Measurements from ENCODE around the gene TBC1D3I.
"Not testable (repeated sequence)": the region's sequence is repeated elsewhere in the genome, so short reads cannot be mapped to it uniquely, and the experiment has no call there.

TBC1D3I gene

GRCh38 chr17:36213695-36214094, 50.7 kb downstream of the TBC1D3I start:
- no peak for DNase-seq (ENCODE audit: low read depth in 1 of 2, low spot score in 1 of 2)
- no peak for TF ChIP-seq JUND (IDR thresholded peaks at IDR 0.05; ENCODE audit: low read depth)
- in situ Hi-C loops (cut with HindIII; ENCODE audit: low pct_unique_long_range_greater_than_20kb, low sequenced_read_pairs): no loop called here

GRCh38 chr17:36212966-36213365, 51.4 kb downstream of the TBC1D3I start:
- no peak for DNase-seq (ENCODE audit: low read depth in 1 of 2, low spot score in 1 of 2)
- TF ChIP-seq JUND (IDR thresholded peaks at IDR 0.05; ENCODE audit: low read depth): no peak
- in situ Hi-C loops (cut with HindIII; ENCODE audit: low pct_unique_long_range_greater_than_20kb, low sequenced_read_pairs): no loop called here

DNA sequence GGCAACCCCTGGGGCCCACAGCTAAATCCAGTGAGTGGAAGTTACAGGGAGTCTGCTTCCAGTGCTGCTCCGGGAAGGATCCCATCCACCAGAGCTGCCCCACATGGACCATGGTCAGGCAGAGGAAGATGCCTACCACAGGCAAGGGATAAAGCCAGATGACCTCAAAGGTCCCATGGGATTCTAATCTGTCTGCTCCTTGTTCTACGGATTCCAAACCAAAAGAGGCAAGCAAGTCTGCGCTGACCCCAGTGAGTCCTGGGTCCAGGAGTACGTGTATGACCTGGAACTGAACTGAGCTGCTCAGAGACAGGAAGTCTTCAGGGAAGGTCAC, 52.1 kb downstream of the TBC1D3I start:
- in situ Hi-C loops (cut with HindIII; ENCODE audit: low pct_unique_long_range_greater_than_20kb, low sequenced_read_pairs): no loop called here
- TF ChIP-seq JUND (IDR thresholded peaks at IDR 0.05; ENCODE audit: low read depth): no peak
- no peak for DNase-seq (ENCODE audit: low read depth in 1 of 2, low spot score in 1 of 2)

DNA sequence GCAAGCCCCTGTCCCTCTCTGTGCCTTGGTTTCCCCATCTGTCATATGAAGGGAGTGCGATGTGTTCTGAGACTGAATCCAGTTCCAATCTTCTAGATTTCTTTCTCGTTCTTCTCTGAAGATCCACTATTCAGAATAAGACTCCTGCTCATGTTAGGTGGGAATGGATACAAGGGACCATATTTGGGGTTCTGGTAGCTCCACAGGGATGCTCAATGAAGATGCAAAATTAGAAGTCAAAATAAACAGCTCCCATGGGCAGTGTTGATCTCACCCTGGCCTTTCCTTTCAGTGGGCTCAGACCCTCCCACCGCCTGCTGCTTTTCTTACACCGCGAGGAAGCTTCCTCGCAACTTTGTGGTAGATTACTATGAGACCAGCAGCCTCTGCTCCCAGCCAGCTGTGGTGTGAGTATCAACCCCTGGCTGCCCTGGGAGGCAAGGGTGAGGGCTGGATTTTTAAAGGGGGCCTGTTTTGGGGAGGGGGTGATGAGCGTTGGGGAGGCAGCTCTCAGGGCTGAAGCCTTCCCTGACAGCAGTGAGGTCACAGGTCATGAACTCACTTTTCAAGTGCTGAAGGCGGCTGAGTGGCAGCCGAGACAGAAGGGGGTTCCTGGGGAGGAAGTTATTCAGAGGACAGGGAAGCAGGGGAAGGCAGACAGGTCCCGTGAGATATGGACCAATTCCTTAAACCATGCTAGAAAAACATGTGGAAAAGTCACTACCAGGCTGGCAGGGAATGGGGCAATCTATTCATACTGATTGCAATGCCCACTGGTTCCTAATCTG, 52.7 kb downstream of the TBC1D3I start:
- DNase-seq (ENCODE audit: low read depth in 1 of 2, low spot score in 1 of 2); in situ Hi-C loops (cut with HindIII; ENCODE audit: low pct_unique_long_range_greater_than_20kb, low sequenced_read_pairs): not testable (repeated sequence)

DNA sequence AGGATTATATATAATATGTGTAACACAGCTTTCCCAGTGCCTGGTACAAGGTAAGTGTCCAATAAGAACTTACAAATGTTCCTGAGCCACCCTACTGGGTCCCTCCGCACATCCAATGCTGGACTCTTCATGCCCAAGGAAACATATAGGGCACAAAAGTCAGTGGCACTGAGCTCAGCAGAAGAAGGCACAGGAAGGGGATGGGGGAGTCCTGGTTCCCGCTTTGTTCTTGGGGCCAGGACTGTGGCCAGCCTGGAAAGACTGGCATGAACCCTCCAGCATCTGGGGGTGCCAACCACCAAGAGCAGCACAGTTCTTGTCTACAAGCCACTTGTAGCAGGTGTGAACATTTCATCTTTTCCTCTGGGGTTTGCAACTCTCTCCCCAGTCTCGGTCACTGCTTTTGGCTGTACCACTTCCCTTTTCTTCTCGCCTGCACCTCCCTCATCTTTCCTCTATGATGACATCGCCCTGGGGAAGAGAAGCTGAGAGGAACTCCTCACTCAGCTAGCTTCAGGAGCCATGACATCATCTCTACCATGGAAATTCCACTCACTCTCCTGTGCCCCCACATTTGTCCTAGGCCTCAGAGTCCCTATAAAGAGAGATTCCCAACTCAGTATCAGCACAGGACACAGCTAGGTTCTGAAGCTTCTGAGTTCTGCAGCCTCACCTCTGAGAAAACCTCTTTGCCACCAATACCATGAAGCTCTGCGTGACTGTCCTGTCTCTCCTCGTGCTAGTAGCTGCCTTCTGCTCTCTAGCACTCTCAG, 53.7 kb downstream of the TBC1D3I start, which contains the start of gene CCL4L2:
Gene CCL4L2, plus strand, starts transcription at position 625 of the 773 bp plus-strand sequence.
- in situ Hi-C loops (cut with HindIII; ENCODE audit: low pct_unique_long_range_greater_than_20kb, low sequenced_read_pairs); DNase-seq (ENCODE audit: low read depth in 1 of 2, low spot score in 1 of 2): not testable (repeated sequence)

- in situ Hi-C loops (cut with HindIII; ENCODE audit: low pct_unique_long_range_greater_than_20kb, low sequenced_read_pairs): no loop called here
- TF ChIP-seq JUND (IDR thresholded peaks at IDR 0.05; ENCODE audit: low read depth): no peak
- DNase-seq (ENCODE audit: low read depth in 1 of 2, low spot score in 1 of 2): no peak
These were observed 54.8 kb downstream of the TBC1D3I start for GRCh38 chr17:36209575-36209974.

GRCh38 chr17:36207383-36207782, 57.0 kb downstream of the TBC1D3I start:
- in situ Hi-C loops (cut with HindIII; ENCODE audit: low pct_unique_long_range_greater_than_20kb, low sequenced_read_pairs); DNase-seq (ENCODE audit: low read depth in 1 of 2, low spot score in 1 of 2): not testable (repeated sequence)

- in situ Hi-C loops (cut with HindIII; ENCODE audit: low pct_unique_long_range_greater_than_20kb, low sequenced_read_pairs); DNase-seq (ENCODE audit: low read depth in 1 of 2, low spot score in 1 of 2): not testable (repeated sequence)
These were observed 57.9 kb downstream of the TBC1D3I start for GRCh38 chr17:36206486-36206821.

- no peak for TF ChIP-seq JUND (IDR thresholded peaks at IDR 0.05; ENCODE audit: low read depth)
- in situ Hi-C loops (cut with HindIII; ENCODE audit: low pct_unique_long_range_greater_than_20kb, low sequenced_read_pairs): no loop called here
- no peak for DNase-seq (ENCODE audit: low read depth in 1 of 2, low spot score in 1 of 2)
These were observed 58.5 kb downstream of the TBC1D3I start for GRCh38 chr17:36205637-36206485.

GRCh38 chr17:36204724-36205500, 59.5 kb downstream of the TBC1D3I start:
- DNase-seq (ENCODE audit: low read depth in 1 of 2, low spot score in 1 of 2): no peak
- in situ Hi-C loops (cut with HindIII; ENCODE audit: low pct_unique_long_range_greater_than_20kb, low sequenced_read_pairs): no loop called here
- TF ChIP-seq JUND (IDR thresholded peaks at IDR 0.05; ENCODE audit: low read depth): no peak
